ENCODE data around the gene ARHGAP24. TPM values are rescaled to one million over a fixed set of nuclear protein-coding genes. Genes with fewer than 3 reads are reported as not detected.

The ARHGAP24 gene
- polyA plus RNA-seq, 1 of the 3 experiments (the other 2 are of a cell fraction) = 1.4 TPM

- TF ChIP-seq, protein P1, sequence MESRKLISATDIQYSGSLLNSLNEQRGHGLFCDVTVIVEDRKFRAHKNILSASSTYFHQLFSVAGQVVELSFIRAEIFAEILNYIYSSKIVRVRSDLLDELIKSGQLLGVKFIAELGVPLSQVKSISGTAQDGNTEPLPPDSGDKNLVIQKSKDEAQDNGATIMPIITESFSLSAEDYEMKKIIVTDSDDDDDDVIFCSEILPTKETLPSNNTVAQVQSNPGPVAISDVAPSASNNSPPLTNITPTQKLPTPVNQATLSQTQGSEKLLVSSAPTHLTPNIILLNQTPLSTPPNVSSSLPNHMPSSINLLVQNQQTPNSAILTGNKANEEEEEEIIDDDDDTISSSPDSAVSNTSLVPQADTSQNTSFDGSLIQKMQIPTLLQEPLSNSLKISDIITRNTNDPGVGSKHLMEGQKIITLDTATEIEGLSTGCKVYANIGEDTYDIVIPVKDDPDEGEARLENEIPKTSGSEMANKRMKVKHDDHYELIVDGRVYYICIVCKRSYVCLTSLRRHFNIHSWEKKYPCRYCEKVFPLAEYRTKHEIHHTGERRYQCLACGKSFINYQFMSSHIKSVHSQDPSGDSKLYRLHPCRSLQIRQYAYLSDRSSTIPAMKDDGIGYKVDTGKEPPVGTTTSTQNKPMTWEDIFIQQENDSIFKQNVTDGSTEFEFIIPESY (IDR thresholded peaks at IDR 0.05; ENCODE audit: borderline replicate concordance, low read depth) = no peak
- no peak for TF ChIP-seq NFIC (IDR thresholded peaks at IDR 0.05; ENCODE audit: borderline replicate concordance)
- no peak for TF ChIP-seq ELF1 (IDR thresholded peaks at IDR 0.05)
- TF ChIP-seq RAD21 (IDR thresholded peaks at IDR 0.05; ENCODE audit: low read length) = no peak
- TF ChIP-seq SIN3A (IDR thresholded peaks at IDR 0.05; ENCODE audit: borderline replicate concordance, low read depth, low read length) = no peak
- no peak for TF ChIP-seq TEAD4 (IDR thresholded peaks at IDR 0.05; ENCODE audit: borderline replicate concordance, insufficient read depth)
- no peak for TF ChIP-seq MEF2A (IDR thresholded peaks at IDR 0.05; ENCODE audit: borderline replicate concordance, low read depth)
Measured at GRCh38 chr4:85713005-85713404, 238.1 kb downstream of the ARHGAP24 start (continued).

- no peaks in the 10 kb centered on the region for H3K36me3 ChIP-seq (replicated peaks in 1 of 2; ENCODE audit: control insufficient read depth in 1 of 2, insufficient read depth in 2 of 2, low read length in 1 of 2)
- H3K9me2 ChIP-seq = peaks cover 4% of the 10 kb centered on the region; the same call in 1 of the 2 replicates
- no peaks in the 10 kb centered on the region for H4K20me1 ChIP-seq (ENCODE audit: insufficient read depth)
- H3K4me2 ChIP-seq = no peak overlapping the region
- H3K27ac ChIP-seq (ENCODE audit: low read depth in 2 of 2, low read length in 1 of 2) = no peak overlapping the region
- no peak for DNase-seq
- H3K4me3 ChIP-seq (ENCODE audit: low read depth in 2 of 2, low read length in 1 of 2) = no peak overlapping the region
- H3K4me1 ChIP-seq (ENCODE audit: control insufficient read depth in 1 of 2, insufficient read depth in 2 of 2, low read depth in 1 of 2, low read length in 1 of 2) = peaks cover 0 to 9% of the 10 kb centered on the region in 2 experiments; a peak in 1 of 4 replicates
- H3K9ac ChIP-seq = no peak overlapping the region
- CTCF ChIA-PET = interaction anchor here (2.2 kb wide), 1 partner anchor 31 kb away, joined by 9 read pairs; no protein-coding TSS in a partner anchor
- POLR2A ChIA-PET = no interaction called here
- no peaks in the 10 kb centered on the region for H3K9me3 ChIP-seq
- H3F3A ChIP-seq (replicated peaks; ENCODE audit: insufficient read depth) = no peaks in the 10 kb centered on the region
- H2AFZ ChIP-seq (ENCODE audit: low read depth) = no peak overlapping the region
- H3K27me3 ChIP-seq (ENCODE audit: insufficient read depth) = no peaks in the 10 kb centered on the region
- WGBS (ENCODE audit: low lambda C conversion rate) = 40% methylated on average over 3 of the region's 3 CpGs
- H3K79me2 ChIP-seq (ENCODE audit: insufficient read depth) = no peaks in the 10 kb centered on the region
- TF ChIP-seq YY1 (IDR thresholded peaks at IDR 0.05; ENCODE audit: low read depth) = no peak
- TF ChIP-seq EZH2phosphoT487 (IDR thresholded peaks at IDR 0.05; ENCODE audit: borderline replicate concordance, low read depth) = no peak
- no peak for TF ChIP-seq CHD2 (IDR thresholded peaks at IDR 0.05; ENCODE audit: low read length, partially characterized antibody)
- TF ChIP-seq EP300 (IDR thresholded peaks at IDR 0.05; ENCODE audit: borderline replicate concordance in 1 of 2, low read depth in 1 of 2, low read length in 1 of 2) = no peak
- TF ChIP-seq, protein P2, sequence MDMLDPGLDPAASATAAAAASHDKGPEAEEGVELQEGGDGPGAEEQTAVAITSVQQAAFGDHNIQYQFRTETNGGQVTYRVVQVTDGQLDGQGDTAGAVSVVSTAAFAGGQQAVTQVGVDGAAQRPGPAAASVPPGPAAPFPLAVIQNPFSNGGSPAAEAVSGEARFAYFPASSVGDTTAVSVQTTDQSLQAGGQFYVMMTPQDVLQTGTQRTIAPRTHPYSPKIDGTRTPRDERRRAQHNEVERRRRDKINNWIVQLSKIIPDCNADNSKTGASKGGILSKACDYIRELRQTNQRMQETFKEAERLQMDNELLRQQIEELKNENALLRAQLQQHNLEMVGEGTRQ (IDR thresholded peaks at IDR 0.05; ENCODE audit: borderline replicate concordance, low read depth, low read length) = no peak
- no peak for TF ChIP-seq USF1 (IDR thresholded peaks at IDR 0.05; ENCODE audit: borderline replicate concordance, low read depth)
- no peak for TF ChIP-seq MAX (IDR thresholded peaks at IDR 0.05; ENCODE audit: low read depth)
- TF ChIP-seq RAD21 (IDR thresholded peaks at IDR 0.05; ENCODE audit: low read length) = no peak
Measured at GRCh38 chr4:85715991-85716737, 241.2 kb downstream of the ARHGAP24 start.

Measured in SK-N-SH (cell line).